Measurements from ENCODE around the gene CDK14. TPM values are rescaled to one million over a fixed set of nuclear protein-coding genes. Genes with fewer than 3 reads are reported as not detected.

Gene CDK14
- total RNA-seq, 2 donors from 2014 or later = 8.7 to 13.4 TPM

DNA sequence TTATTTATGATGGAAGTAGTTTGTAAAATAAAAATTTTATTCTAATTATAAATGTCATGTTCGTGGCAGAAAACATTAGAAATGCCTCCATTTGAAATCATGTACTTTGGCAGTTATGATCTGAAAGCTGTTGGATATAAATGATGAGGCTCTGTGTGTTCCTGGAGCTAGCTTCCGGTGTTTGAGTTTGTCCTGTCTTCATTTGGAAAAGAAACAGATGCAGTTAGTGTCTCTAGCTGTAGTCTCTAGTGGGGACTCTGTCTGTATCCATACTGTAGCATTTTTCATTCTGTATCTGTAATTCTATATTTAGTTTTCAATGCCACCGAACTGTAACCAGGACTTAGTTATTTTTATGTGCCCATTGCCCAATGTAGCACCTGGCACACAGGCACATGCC, 471.1 kb downstream of the CDK14 start:
- no peaks in the 10 kb centered on the region for H3K27me3 Mint-ChIP-seq (ENCODE audit: insufficient read depth)

DNA sequence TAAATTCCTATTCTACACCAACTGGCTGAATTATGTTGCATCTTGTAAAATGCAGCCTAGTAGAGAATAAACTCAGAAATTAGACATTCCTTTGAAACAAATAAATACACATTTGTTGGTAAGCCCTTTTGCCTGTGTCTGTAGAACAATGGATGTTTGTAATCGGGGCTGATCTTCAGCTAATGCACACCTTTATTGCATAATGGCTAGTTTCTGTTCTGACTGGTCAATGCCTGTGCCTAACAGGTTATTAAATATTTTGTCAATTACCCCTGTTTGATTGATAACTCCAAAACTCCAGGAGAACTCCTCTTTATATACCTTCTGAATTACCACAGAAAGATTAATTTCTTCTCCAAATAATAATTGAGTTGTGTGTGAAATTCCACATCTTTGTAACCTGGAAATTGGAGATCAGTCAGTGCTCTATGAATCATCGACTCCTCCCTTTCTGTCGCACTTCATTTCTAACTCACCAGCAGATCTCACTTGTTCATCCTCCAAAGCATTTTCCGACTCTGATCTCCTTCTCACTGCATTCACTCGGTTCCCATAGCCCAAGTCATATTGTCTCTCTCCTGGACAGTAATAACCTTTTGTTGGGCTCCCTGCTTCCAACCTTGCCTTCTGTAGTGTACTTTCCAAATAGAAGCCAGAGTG, 472.1 kb downstream of the CDK14 start:
- no peak for DNase-seq
- Histone ChIP-seq H3K9ac (ENCODE audit: extremely low read depth, low read length, poor library complexity, severe bottlenecking) (no peak overlapping the region), H3K27ac (ENCODE audit: low read depth, low read length) (no peak overlapping the region), H3K9me3 (ENCODE audit: control insufficient read depth, low read length) (no peaks in the 10 kb centered on the region), H3K36me3 (ENCODE audit: control insufficient read depth, insufficient read depth, low read length) (no peaks in the 10 kb centered on the region), H3K4me3 (ENCODE audit: low read length) (no peak overlapping the region), H3K27me3 (ENCODE audit: control insufficient read depth, insufficient read depth, low read length, poor library complexity, severe bottlenecking) (no peaks in the 10 kb centered on the region), H3K4me1 (ENCODE audit: control insufficient read depth, insufficient read depth, low read length) (peaks cover 3% of the 10 kb centered on the region)
- TF ChIP-seq, protein P1, sequence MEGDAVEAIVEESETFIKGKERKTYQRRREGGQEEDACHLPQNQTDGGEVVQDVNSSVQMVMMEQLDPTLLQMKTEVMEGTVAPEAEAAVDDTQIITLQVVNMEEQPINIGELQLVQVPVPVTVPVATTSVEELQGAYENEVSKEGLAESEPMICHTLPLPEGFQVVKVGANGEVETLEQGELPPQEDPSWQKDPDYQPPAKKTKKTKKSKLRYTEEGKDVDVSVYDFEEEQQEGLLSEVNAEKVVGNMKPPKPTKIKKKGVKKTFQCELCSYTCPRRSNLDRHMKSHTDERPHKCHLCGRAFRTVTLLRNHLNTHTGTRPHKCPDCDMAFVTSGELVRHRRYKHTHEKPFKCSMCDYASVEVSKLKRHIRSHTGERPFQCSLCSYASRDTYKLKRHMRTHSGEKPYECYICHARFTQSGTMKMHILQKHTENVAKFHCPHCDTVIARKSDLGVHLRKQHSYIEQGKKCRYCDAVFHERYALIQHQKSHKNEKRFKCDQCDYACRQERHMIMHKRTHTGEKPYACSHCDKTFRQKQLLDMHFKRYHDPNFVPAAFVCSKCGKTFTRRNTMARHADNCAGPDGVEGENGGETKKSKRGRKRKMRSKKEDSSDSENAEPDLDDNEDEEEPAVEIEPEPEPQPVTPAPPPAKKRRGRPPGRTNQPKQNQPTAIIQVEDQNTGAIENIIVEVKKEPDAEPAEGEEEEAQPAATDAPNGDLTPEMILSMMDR (conservative IDR thresholded peaks at IDR 0.05) = no peak
- H3K27ac Mint-ChIP-seq = no peak overlapping the region
- no peaks in the 10 kb centered on the region for H3K9me3 Mint-ChIP-seq
- no peaks in the 10 kb centered on the region for H3K27me3 Mint-ChIP-seq (ENCODE audit: insufficient read depth)
- H3K4me3 Mint-ChIP-seq = no peak overlapping the region
- no peaks in the 10 kb centered on the region for H3K36me3 Mint-ChIP-seq (ENCODE audit: low read depth)
- peaks cover 17% of the 10 kb centered on the region for H3K4me1 Mint-ChIP-seq
- WGBS, 2 experiments (ENCODE audit: insufficient coverage in 1 of 2, insufficient read length in 1 of 2) = 89 to 96% methylated on average over 4 to 5 of the region's 5 CpGs

More for the DNA sequence above, 471.1 kb downstream of the CDK14 start:
- no peak overlapping the region for H3K27ac ChIP-seq (ENCODE audit: low read depth, low read length)
- H3K9ac ChIP-seq (ENCODE audit: extremely low read depth, low read length, poor library complexity, severe bottlenecking) = no peak overlapping the region
- no peaks in the 10 kb centered on the region for H3K9me3 ChIP-seq (ENCODE audit: control insufficient read depth, low read length)
- no peak for DNase-seq
- H3K36me3 Mint-ChIP-seq (ENCODE audit: low read depth) = no peaks in the 10 kb centered on the region
- peaks cover 5% of the 10 kb centered on the region for H3K9me3 Mint-ChIP-seq
- H3K27me3 ChIP-seq (ENCODE audit: control insufficient read depth, insufficient read depth, low read length, poor library complexity, severe bottlenecking) = no peaks in the 10 kb centered on the region
- H3K4me3 ChIP-seq (ENCODE audit: low read length) = no peak overlapping the region
- no peak overlapping the region for H3K27ac Mint-ChIP-seq
- no peaks in the 10 kb centered on the region for H3K36me3 ChIP-seq (ENCODE audit: control insufficient read depth, insufficient read depth, low read length)
- no peak overlapping the region for H3K4me3 Mint-ChIP-seq
- 93% methylated on average over 3 of the region's 3 CpGs; no CpG with 5 or more reads in 1 of the 2 experiments for WGBS, 2 experiments (ENCODE audit: insufficient coverage in 1 of 2, insufficient read length in 1 of 2)
- peaks cover 17% of the 10 kb centered on the region for H3K4me1 Mint-ChIP-seq
- H3K4me1 ChIP-seq (ENCODE audit: control insufficient read depth, insufficient read depth, low read length) = peaks cover 3% of the 10 kb centered on the region
- TF ChIP-seq, protein P1 (conservative IDR thresholded peaks at IDR 0.05) = no peak

DNA sequence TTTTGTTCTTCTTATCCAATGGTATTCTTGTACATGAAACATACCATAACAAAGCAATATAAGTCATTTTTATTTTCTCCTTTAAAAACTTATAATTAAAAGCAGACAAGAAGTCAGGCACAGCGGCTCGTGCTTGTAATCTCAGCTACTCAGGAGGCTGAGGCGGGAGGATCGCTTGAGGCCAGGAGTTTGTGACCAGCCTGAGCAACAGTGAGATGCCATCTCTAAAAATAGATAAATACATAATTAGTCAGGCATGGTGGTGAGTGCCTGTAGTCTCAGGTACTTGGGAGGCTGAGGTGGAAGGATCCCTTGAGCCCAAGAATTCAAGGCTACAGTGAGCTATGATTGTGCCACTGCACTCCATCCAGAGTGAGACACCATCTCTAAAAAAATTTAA, 473.0 kb downstream of the CDK14 start:
- Histone ChIP-seq H3K27ac (ENCODE audit: low read depth, low read length) (no peak overlapping the region), H3K27me3 (ENCODE audit: control insufficient read depth, insufficient read depth, low read length, poor library complexity, severe bottlenecking) (no peaks in the 10 kb centered on the region), H3K4me3 (ENCODE audit: low read length) (no peak overlapping the region), H3K9ac (ENCODE audit: extremely low read depth, low read length, poor library complexity, severe bottlenecking) (no peak overlapping the region), H3K9me3 (ENCODE audit: control insufficient read depth, low read length) (no peaks in the 10 kb centered on the region), H3K36me3 (ENCODE audit: control insufficient read depth, insufficient read depth, low read length) (no peaks in the 10 kb centered on the region), H3K4me1 (ENCODE audit: control insufficient read depth, insufficient read depth, low read length) (peaks cover 3% of the 10 kb centered on the region)
- Mint-ChIP-seq H3K4me3 (no peak overlapping the region), H3K9me3 (no peaks in the 10 kb centered on the region), H3K27me3 (ENCODE audit: insufficient read depth) (no peaks in the 10 kb centered on the region), H3K36me3 (ENCODE audit: low read depth) (no peaks in the 10 kb centered on the region), H3K4me1 (peaks cover 13% of the 10 kb centered on the region), H3K27ac (no peak overlapping the region)
- TF ChIP-seq, protein P1 (conservative IDR thresholded peaks at IDR 0.05) = no peak
- no peak for DNase-seq
- WGBS, 2 experiments (ENCODE audit: insufficient coverage in 1 of 2, insufficient read length in 1 of 2) = 94 to 100% methylated on average over 2 to 4 of the region's 4 CpGs
